HG03159 (cell line): Measurements from ENCODE around the gene RXFP3.

Experiments used
- ATAC-seq: cut with Tn5 transposase; IDR thresholded peaks from one replicate; pipeline ENCODE4 v1.9.1; 2021; ENCODE audit warnings: mild to moderate bottlenecking, moderate library complexity; ENCODE audit not compliant: unreplicated experiment

RXFP3 gene

DNA sequence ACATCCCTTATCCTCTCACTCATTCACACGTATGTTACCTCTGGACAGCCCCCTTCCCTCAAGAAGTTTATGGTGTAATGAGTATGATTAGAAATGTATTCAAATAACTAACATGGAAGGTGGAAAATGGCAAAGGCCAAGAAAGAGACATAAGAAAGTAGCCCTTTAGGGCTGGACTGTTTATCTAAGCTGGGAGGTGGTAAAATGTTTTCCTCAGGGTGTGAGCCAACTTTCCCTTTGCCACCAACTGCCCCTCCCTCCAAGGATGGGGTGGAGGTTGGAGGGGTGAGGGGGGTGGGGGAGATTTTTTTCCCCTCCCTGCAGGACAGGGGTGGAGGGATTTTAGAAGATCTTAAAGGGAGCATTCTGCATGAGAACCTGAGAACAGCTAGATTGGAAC lies 40.1 kb downstream of the RXFP3 start:
- ATAC-seq: no peak

DNA sequence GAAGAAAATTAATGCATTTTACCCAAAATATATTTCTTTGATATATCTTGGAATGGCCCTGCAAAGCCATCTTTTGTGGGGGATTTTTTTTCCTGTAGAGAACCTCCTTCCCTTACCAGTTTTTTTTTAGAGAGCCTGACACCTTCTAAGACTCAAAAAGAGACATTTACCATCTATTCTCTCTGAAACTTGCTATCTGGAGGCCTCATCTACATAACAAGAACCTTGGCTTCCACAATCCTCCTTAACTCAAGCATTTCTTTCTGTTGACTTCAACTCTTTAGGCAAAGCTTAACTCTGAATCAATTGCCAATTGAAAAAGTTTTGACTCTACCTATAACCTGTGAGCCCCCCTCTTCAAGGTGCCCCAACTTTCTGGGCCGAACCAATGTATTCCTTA lies 42.1 kb downstream of the RXFP3 start:
- ATAC-seq: no peak

DNA sequence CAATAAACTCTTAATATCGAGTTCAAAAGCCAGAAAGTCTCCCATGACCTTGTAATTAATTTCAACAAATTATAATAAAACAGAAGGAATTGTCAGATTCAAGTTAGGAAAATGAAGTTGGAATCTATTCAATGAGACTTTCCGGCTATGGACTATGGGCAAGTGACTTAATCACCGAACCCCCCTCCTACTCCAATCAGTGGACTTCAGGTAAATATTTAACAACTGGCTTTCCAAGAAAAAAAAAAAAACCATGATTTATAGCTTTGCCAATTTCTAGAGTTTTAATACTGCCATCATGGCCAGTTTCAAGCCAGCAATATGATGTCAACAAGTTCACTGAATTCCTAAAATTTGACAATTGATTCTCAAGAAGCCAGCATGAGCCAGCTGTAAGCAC lies 43.8 kb downstream of the RXFP3 start:
- ATAC-seq: no peak

DNA sequence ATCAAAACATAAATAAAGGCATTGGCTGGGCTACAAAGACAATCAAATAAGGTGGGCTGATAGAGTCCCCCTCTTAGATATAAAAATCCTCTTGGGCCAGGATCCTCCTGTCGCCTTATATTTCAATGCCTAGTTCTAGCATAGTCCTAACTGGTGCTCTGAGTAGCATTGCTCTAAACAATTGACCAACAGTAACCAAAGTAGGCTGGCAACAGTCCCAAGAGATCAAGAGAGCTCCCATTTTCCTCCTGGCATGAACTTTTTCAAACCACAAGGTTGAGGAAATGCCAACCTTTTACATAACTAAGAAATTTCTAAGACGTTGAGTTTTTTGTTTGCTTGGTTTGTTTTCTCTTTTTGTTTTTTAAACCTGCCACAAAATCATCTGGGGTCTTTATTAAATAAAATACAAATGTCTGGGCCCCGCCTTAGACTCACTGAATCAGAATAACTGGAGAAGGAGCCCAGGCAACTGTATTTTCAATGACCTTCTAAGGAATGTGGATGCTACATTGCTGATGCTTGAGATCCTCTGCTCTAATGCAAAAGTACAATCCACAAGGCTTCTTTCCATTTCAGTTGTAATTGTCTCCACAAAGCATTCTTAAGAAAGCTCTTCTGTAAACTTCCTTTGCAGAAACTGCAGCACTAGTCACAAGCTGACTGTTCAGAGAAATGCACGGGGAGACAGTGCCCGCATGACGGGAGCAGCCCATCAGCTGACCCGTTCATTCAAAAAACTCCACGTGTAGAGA lies 45.4 kb downstream of the RXFP3 start:
- ATAC-seq: no peak

DNA sequence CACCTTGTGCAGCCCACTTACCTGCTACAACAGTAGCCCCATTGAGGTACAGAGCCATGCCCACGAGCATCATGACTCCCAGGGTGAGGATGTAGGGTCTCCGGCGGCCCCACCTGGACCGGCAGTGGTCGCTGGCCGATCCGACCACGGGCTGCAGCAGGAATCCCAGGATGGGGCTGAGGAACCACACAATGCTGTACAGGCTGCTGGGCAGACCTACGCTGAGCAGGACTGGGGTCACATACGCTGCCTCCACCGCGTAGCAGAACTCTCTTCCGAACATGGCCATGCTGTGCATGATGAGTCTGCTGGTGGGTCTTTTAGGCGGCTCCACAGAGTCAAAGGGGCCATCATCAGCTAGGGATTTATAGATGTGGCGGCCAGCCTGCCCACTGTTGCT lies 48.0 kb downstream of the RXFP3 start:
- ATAC-seq: no peak

DNA sequence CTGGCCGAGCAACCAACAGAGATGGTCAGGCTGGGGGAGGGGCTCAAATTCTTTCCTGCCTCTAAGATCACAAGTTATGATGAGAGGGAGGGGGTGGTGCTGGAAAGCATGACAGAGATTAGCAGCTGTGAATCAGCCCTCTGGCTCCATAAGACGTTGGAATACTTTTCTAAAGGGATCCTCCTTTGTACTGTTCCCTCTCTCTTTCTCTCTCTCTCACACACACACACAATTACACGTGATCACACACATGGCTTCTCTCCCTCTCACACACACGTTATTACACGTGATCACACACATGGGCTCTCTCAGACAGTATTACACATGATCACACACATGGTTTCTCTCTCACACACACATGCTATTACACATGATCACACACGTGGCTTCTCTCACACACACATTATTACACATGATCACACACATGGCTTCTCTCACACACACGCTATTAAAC lies 48.5 kb downstream of the RXFP3 start, which contains the start of gene SLC45A2:
SLC45A2 (minus strand) TSS at position 23 of the 454 bp plus-strand sequence. CDS start 110 bp downstream, outside the sequence.
- no peak for ATAC-seq

DNA sequence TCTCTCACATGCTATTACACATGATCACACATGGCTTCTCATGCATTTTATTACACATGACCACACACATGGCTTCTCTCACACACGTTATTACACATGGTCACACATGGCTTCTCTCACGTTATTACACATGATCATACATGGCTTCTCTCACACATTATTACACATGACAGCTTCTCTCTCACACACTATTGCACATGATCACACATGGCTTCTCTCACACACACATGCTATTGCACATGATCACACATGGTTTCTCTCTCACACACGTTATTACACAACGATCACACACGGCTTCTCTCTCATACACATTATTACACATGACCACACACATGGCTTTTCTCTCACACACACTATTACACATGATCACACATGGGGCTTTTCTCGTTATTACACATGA lies 49.3 kb downstream of the RXFP3 start:
- ATAC-seq: no peak
